ENCODE results near the gene CFAP46. TPM values are rescaled to one million over a fixed set of nuclear protein-coding genes. Genes with fewer than 3 reads are reported as not detected.

CFAP46 gene
- total RNA-seq, 4 donors from 2014 or later, result 0.29 to 9.0 (median 2.7) TPM

DNA sequence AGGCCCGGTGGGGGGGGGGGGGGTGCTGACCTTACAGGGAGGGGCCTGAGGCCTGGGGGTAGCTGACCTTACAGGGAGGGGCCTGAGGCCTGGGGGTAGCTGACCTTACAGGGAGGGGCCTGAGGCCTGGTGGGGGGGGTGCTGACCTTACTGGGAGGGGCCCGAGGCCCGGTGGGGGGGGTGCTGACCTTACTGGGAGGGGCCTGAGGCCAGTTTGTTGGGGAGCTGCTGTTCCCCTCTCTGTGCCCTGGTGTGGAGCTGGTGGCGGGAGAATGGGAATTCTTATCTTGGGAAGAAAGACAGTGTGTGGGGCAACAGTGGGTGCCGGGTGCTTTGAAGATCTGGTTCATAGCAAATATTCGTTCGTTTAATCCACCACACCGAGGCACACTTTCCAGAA lies 46.6 kb upstream of the CFAP46 start:
- no peak for TF ChIP-seq CTCF (IDR thresholded peaks at IDR 0.05)
- no peak for TF ChIP-seq POLR2A (IDR thresholded peaks at IDR 0.05)

GRCh38 chr10:132987671-132988571 lies 45.6 kb upstream of the CFAP46 start:
- Histone ChIP-seq H3K27ac (no peak overlapping the region), H3K27me3 (no peaks in the 10 kb centered on the region), H3K9me3 (no peaks in the 10 kb centered on the region), H3K4me1 (no peaks in the 10 kb centered on the region), H3K4me3 (no peak overlapping the region), H3K36me3 (no peaks in the 10 kb centered on the region)
- no peak for TF ChIP-seq CTCF (IDR thresholded peaks at IDR 0.05)
- TF ChIP-seq POLR2A (IDR thresholded peaks at IDR 0.05), result no peak
- no peak for DNase-seq
- intact Hi-C loops (cut with DNase I; ENCODE audit: low total_unique reads), result no loop called here

More for the DNA sequence above, 46.6 kb upstream of the CFAP46 start:
- H3K4me3 ChIP-seq, result no peak overlapping the region
- intact Hi-C loops (cut with DNase I; ENCODE audit: low total_unique reads), result no loop called here
- no peak for DNase-seq
- no peaks in the 10 kb centered on the region for H3K27me3 ChIP-seq
- no peak overlapping the region for H3K27ac ChIP-seq
- H3K9me3 ChIP-seq, result no peaks in the 10 kb centered on the region
- no peaks in the 10 kb centered on the region for H3K36me3 ChIP-seq
- no peaks in the 10 kb centered on the region for H3K4me1 ChIP-seq

DNA sequence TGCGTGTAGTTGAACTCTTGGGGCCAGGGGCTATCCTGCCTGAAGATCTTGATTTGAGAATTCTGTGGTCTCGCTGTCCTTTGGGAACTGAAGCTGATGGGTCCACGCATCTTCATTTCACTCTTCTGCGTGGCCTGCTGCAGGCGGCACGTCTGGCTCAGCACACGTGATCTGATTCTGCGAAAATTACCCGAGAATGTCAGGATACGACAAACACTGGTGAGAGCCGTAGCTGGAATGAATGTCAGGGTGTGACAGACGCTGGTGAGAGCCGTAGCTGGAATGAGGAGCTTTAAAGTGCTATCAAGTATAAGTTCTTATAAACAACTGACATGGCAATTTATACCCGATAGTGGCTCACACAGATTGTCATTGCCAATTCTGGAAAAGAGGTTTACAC lies 44.6 kb upstream of the CFAP46 start:
- H3K9me3 ChIP-seq, result no peaks in the 10 kb centered on the region
- H3K4me3 ChIP-seq, result no peak overlapping the region
- TF ChIP-seq POLR2A (IDR thresholded peaks at IDR 0.05) (no peak), CTCF (IDR thresholded peaks at IDR 0.05) (no peak)
- no peaks in the 10 kb centered on the region for H3K27me3 ChIP-seq
- intact Hi-C loops (cut with DNase I; ENCODE audit: low total_unique reads), result no loop called here
- DNase-seq, result no peak
- H3K4me1 ChIP-seq, result no peaks in the 10 kb centered on the region
- H3K27ac ChIP-seq, result no peak overlapping the region
- no peaks in the 10 kb centered on the region for H3K36me3 ChIP-seq

GRCh38 chr10:132986576-132986975 lies 44.2 kb upstream of the CFAP46 start:
- DNase-seq, result no peak
- no peak for TF ChIP-seq POLR2A (IDR thresholded peaks at IDR 0.05)
- no peak for TF ChIP-seq CTCF (IDR thresholded peaks at IDR 0.05)
- intact Hi-C loops (cut with DNase I; ENCODE audit: low total_unique reads), result no loop called here

DNA sequence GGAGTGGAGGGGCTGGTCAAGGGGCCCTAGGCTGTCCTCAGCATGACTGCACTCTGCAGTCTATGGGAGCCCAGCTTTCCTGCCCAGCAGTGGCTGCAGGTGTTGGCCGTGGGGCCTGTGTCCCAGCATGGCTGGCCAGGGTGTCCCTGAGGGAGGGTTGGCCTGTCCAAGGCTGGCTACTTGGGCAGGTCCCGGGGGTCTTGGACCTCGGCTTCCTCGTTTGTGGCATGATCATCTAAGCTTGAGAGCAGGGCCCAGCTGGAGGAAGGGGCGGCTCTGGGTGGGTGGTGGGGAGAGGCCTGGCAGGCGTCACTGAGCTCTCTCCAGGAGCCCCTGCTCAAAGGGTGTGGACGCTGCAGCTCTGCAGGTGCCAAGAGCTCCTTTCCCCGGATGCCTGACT lies 43.7 kb upstream of the CFAP46 start:
- Histone ChIP-seq H3K27ac (no peak overlapping the region), H3K27me3 (no peaks in the 10 kb centered on the region), H3K36me3 (no peaks in the 10 kb centered on the region), H3K4me3 (no peak overlapping the region), H3K4me1 (no peaks in the 10 kb centered on the region), H3K9me3 (no peaks in the 10 kb centered on the region)
- TF ChIP-seq CTCF (IDR thresholded peaks at IDR 0.05), result no peak
- no peak for TF ChIP-seq POLR2A (IDR thresholded peaks at IDR 0.05)
- intact Hi-C loops (cut with DNase I; ENCODE audit: low total_unique reads), result no loop called here
- DNase-seq, result no peak

More at GRCh38 chr10:132986576-132986975, 44.2 kb upstream of the CFAP46 start:
- Histone ChIP-seq H3K27me3 (no peaks in the 10 kb centered on the region), H3K4me3 (no peak overlapping the region), H3K27ac (no peak overlapping the region), H3K9me3 (no peaks in the 10 kb centered on the region), H3K4me1 (no peaks in the 10 kb centered on the region), H3K36me3 (no peaks in the 10 kb centered on the region)

All from uterus (tissue), 4 donors.